Gastroesophageal sphincter (tissue), 3 donors: ENCODE results near the gene OBSCN.

ENCODE experiments used
- CTCF ChIP-seq, 4 experiments: fragments of 200-600 bp in 2 of 4; fragments of 450-650 bp in 2 of 4; sonication (generic) in 1 of 4; IDR thresholded peaks; one replicate each; pipeline ENCODE4 v1.5.1; 2017 to 2019; ENCODE audit warnings: antibody characterized with exemption in 4 of 4, mild to moderate bottlenecking in 2 of 4, moderate library complexity in 2 of 4
- EP300 ChIP-seq: sonication (generic); formaldehyde crosslinking; IDR thresholded peaks from one replicate; pipeline ENCODE4 v1.6.1; 2017; ENCODE audit warnings: antibody characterized with exemption, mild to moderate bottlenecking

- TF ChIP-seq CTCF (IDR thresholded peaks at IDR 0.05) (no peak), EP300 (no peak)
These were observed 201.3 kb downstream of the OBSCN start for GRCh38 chr1:228408869-228409805.
